SU-DHL-6 (cell line): Measurements from ENCODE around the gene APBB2.

ENCODE experiments used
- EZH2phosphoT487 ChIP-seq: fragments of 200-600 bp; sonication (generic), shearing (Covaris generic); conservative IDR thresholded peaks from 2 replicates; pipeline ENCODE4 v1.6.1; 2018; ENCODE audit warnings: mild to moderate bottlenecking, antibody characterized with exemption, low read length, moderate library complexity, mixed read lengths
- TF ChIP-seq, protein P1 (sequence below): fragments of 200-600 bp; sonication (generic); IDR thresholded peaks from one replicate; pipeline ENCODE4 v1.5.1; 2017; ENCODE audit warnings: antibody characterized with exemption, mild to moderate bottlenecking, low read length, moderate library complexity; ENCODE audit not compliant: insufficient read depth, poor library complexity, severe bottlenecking

- TF ChIP-seq, protein P1, sequence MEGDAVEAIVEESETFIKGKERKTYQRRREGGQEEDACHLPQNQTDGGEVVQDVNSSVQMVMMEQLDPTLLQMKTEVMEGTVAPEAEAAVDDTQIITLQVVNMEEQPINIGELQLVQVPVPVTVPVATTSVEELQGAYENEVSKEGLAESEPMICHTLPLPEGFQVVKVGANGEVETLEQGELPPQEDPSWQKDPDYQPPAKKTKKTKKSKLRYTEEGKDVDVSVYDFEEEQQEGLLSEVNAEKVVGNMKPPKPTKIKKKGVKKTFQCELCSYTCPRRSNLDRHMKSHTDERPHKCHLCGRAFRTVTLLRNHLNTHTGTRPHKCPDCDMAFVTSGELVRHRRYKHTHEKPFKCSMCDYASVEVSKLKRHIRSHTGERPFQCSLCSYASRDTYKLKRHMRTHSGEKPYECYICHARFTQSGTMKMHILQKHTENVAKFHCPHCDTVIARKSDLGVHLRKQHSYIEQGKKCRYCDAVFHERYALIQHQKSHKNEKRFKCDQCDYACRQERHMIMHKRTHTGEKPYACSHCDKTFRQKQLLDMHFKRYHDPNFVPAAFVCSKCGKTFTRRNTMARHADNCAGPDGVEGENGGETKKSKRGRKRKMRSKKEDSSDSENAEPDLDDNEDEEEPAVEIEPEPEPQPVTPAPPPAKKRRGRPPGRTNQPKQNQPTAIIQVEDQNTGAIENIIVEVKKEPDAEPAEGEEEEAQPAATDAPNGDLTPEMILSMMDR = no peak
- no peak for TF ChIP-seq EZH2phosphoT487
Observed at GRCh38 chr4:40966091-40966490, 248.3 kb downstream of the APBB2 start.
